NCI-H2107 (cell line): Measurements from ENCODE around the gene RPP21.
"Not testable (repeated sequence)": the region's sequence is repeated elsewhere in the genome, so short reads cannot be mapped to it uniquely, and the experiment has no call there.

Source experiments
- DNase-seq: peaks from one replicate; lab custom pipeline; 2025; lab: John Stamatoyannopoulos, UW

Gene RPP21

GRCh38 chr6:30329331-30329730, 15.6 kb upstream of the RPP21 start:
- DNase-seq: no peak

DNA sequence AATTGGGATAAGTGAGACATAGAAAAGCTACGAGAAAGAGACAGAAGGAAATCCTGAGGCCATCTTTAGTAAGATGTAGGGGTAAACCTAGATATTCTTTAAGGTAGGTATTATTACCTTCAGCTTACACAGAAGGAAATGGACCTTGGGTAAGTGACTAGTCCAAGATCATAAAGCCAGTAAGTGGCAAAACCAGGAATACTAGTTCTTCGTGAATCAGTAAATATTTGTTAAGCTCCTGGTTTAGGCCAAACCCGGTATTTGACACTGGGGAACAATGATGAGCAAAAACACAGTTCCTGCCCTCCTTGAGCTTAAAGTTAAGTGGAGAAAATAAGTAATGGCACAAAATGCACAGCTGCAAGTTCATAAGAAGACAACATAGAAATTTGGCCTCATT, 13.0 kb upstream of the RPP21 start:
- no peak for DNase-seq

DNA sequence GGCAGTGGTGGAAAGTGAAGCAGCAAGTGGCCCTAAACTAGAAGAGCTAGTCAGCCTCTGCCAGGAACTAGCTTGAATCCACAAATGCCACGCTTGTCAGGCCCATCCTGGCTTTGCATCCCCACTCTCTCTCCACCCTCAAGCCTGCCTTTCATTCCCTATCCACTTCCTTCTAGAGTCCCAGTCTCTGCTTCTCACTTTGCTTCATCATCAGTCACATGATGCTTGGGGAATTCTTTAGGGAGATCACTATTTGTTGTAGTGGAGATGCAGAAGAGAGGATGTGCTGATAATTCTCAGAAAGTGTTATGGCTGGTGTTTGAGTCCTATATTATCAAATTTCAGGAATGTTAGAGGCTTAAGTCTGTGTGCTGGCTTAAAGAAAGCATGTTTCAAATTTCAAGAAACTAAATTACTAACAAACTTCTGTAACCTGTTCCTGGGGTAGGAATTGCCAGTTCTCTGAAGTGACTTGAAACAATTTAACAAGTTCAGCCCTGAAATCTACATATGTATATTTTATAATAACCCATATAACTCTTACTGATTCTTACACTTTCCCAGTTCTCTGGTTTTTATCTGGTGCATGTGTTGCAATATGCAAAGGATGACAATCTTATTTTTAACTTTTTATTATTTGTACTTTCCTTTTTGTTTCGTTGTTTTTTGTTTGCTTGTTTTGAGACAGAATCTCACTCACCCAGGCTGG, 10.7 kb upstream of the RPP21 start:
- DNase-seq: no peak

- DNase-seq: no peak
Measured at GRCh38 chr6:30340589-30341054, 4.3 kb upstream of the RPP21 start.

GRCh38 chr6:30341218-30341617, 3.7 kb upstream of the RPP21 start:
- no peak for DNase-seq

- no peak for DNase-seq
Measured at GRCh38 chr6:30341728-30342127, 3.2 kb upstream of the RPP21 start.

GRCh38 chr6:30344191-30344867, 627 bp upstream of the RPP21 start:
- no peak for DNase-seq

DNA sequence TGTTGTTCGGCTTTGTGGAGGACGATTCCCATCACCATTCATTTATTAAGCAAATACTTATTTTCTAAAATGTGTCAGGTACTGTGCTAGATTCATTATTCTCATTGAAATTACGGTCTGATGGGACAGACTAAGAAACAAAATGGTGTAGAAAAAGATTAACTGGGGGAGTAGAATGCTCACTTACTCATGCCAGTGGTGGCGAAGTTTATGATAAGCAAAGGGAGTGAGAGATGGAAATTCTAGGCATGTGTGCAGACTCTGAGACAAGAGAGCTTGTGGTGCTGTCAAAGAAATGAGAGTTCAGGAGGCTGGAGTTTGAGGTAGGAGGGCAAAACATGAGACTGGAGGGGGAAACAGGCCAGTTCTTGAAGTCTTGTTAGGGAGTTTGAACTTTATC, 896 bp downstream of the RPP21 start:
- DNase-seq: no peak

GRCh38 chr6:30348957-30349356, 4.0 kb downstream of the RPP21 start:
- no peak for DNase-seq

- no peak for DNase-seq
Measured at GRCh38 chr6:30349421-30350177, 4.6 kb downstream of the RPP21 start.

GRCh38 chr6:30350524-30350923, 5.6 kb downstream of the RPP21 start:
- DNase-seq: no peak

- DNase-seq: no peak
Measured at GRCh38 chr6:30352550-30352949, 7.6 kb downstream of the RPP21 start.

DNA sequence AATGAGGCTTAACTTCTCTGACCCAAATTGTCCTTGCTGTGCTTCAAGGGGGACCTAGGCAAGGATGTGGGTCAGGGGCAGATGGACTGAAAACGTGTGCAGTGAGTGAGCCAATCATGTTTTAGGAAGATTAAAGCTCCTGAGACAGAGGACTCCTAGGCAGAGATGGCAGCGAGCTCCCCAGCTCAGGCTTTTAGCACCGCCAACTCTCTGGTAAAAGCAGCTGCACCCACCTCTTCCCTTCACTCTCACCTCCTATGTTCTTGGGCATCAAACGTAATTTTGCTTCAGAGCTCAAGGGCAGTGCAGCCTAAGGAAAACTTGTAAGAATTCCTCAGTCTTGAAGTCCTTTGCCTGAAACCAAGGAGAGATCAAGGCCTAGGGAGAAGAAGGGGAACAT, 10.3 kb downstream of the RPP21 start:
- no peak for DNase-seq

GRCh38 chr6:30356536-30356935, 11.6 kb downstream of the RPP21 start:
- DNase-seq: no peak

- peak; percentile 1 for DNase-seq
Measured at GRCh38 chr6:30357678-30358540, 13.0 kb downstream of the RPP21 start.

DNA sequence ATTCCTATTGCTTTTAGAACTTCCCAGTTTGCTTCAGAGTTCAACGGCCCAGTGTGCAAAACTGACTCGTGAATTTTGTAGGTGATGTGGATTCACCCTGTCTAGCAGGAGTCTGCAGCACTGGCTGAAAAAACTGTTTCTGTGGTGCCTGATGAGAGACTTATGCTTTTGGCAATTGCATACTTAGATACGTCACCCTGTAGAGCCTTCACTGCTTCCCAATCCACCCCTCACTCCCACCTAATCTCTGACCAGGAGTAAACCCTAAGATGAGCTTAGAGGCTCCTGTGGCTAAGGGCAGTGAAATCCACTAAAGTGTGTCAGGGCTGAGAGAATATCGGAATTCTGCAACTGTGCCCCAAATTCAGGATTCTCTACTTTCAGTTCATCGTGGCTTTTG, 14.3 kb downstream of the RPP21 start:
- DNase-seq: no peak

DNA sequence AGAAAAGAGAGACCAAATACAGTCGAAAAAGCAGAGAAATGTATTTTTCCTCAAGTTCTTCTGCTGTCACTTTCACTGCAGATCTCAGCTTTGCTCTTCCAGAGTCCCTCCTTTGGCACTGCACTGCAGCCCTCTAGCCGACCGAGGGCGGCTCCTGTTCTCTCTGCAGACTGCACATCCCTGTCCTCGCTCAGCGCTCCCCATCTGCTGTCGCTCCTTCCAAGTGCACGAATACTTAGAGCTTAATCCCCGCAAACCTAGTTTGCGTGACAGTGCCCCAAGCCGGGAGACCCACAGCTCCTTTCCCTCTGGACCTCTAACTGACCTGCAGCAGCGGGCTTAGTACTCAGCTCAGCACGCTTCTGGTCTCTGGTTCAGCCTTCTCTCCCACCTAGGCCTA, 15.2 kb downstream of the RPP21 start:
- DNase-seq: no peak

DNA sequence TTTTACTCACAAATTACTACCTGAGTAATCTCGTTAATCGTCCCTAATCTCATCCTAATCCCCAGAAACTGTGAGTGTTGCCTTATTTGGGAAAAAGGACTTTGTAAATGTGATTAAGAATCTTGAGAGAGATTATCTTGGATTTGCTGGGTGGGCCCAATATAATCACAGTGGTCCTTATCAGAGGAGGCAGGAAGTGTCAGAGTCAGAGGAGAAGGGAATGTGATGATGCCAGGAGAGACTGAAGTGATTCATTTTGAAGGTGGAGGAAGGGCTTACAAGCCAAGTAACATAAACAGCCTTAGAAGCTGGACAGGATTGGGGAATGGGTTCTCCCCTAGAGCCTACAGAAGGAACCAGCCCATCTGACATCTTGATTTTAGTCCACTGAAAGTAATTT, 16.7 kb downstream of the RPP21 start:
- DNase-seq: no peak

DNA sequence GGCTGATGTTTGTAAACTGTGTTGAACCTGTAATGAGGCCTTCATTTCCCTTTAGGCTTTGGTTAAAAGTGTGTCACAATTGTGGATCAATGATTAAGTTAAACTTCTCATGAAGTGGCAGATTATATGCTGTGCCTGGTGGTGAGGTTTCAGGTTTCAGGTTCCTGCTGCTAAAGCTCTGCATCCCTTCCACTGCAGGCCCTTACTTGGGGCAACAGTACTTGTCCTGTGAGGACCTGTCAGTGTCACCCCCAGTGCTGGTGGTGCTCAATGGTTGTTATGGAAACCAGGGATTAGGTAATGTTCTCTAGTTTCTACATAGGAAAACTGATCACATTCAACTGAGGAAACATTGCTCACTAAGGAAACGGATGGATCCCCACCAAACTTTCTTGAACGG, 18.5 kb downstream of the RPP21 start:
- DNase-seq: no peak

DNA sequence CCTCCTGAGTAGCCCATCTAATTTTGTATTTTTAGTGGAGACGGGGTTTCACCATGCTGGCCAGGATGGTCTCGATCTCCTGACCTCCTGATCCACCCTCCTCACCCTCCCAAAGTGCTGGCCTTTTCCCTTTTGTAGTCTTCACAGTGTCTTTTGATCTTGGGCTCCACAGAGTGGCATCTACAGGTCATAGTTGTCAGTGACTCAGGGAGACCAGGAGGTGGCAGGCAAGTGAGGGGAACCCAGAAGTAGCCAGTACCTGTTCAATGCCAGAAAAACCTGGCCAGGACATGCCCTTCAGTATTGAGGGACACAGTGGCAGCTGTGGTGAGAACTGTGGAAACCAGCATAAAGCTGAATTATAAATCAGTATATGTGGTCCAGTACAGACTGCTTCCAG, 19.6 kb downstream of the RPP21 start:
- no peak for DNase-seq

GRCh38 chr6:30369280-30369679, 24.3 kb downstream of the RPP21 start:
- not testable (repeated sequence) for DNase-seq

DNA sequence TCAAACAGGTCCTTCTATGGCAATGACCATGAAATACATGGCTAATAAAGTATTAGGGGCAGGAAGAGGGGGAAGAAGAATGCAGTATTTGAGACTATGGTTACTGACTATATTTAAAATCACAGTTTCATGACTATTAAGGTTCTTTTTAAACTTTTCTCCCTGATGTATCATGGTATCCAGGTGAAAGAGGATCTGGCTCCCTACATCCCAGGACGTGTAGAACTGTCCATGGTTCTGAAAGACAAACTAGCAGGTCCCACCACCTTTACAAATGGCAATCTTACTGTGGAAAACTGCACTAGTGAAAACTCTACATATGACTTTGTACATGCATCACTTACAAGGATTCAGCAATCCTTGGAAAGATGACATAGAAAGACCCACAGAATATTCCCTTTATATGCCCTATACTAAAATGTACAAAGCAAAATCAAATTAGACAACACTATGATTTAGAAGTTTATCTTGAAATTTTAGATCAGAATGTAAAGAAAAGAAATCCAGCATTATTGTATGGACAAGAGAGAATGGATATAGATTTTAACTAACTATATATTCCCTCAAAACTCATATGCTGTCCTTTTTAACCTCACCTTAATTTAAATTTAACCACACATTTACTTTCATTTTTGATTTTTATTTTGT, 33.5 kb downstream of the RPP21 start:
- DNase-seq: no peak
